SU-DHL-6 (cell line): Measurements from ENCODE around the gene CCDC152.
"Not testable (repeated sequence)": the region's sequence is repeated elsewhere in the genome, so short reads cannot be mapped to it uniquely, and the experiment has no call there.

ENCODE experiments used
- H2AFZ ChIP-seq: fragments of 200-600 bp; sonication (generic); 2 replicates; pipeline ENCODE4 v1.6.1; 2014; ENCODE audit warnings: low read depth, mild to moderate bottlenecking, moderate library complexity, mixed read lengths, antibody characterized with exemption, low read length; ENCODE audit not compliant: severe bottlenecking
- H3F3A ChIP-seq: fragments of 200-600 bp; shearing (Covaris generic); 2 replicates; pipeline ENCODE4 v1.6.0; 2016; ENCODE audit warnings: antibody characterized with exemption, mild to moderate bottlenecking; ENCODE audit not compliant: insufficient read depth
- H3K27ac ChIP-seq: fragments of 200-600 bp; sonication (generic); 2 replicates; pipeline ENCODE4 v1.5.1; 2016; ENCODE audit warnings: low read depth, mild to moderate bottlenecking, low read length, moderate library complexity, mixed read lengths
- H3K27me3 ChIP-seq: fragments of 200-600 bp; sonication (generic), shearing (Covaris generic); 2 replicates; pipeline ENCODE4 v1.6.0; 2014; ENCODE audit warnings: mild to moderate bottlenecking, low read length
- H3K36me3 ChIP-seq: fragments of 200-600 bp; sonication (generic); 2 replicates; pipeline ENCODE4 v1.6.1; 2014; ENCODE audit warnings: mild to moderate bottlenecking, low read length, mixed read lengths
- H3K4me2 ChIP-seq: fragments of 300-600, 200-600 bp; shearing (Covaris generic), sonication (generic); 2 replicates; pipeline ENCODE4 v1.6.0; 2014; ENCODE audit warnings: low read length, low read depth, mild to moderate bottlenecking; ENCODE audit not compliant: poor library complexity, severe bottlenecking
- H3K4me3 ChIP-seq: fragments of 200-600 bp; sonication (generic); 2 replicates; pipeline ENCODE4 v1.5.1; 2014; ENCODE audit warnings: antibody characterized with exemption, low read length, mild to moderate bottlenecking, mixed read lengths; ENCODE audit not compliant: insufficient read depth, poor library complexity, severe bottlenecking
- H3K79me2 ChIP-seq: fragments of 200-600 bp; sonication (generic); 2 replicates; pipeline ENCODE4 v1.6.1; 2014; ENCODE audit warnings: mild to moderate bottlenecking, low read length, moderate library complexity; ENCODE audit not compliant: insufficient read depth
- H3K9ac ChIP-seq: fragments of 200-600 bp; sonication (generic); 2 replicates; pipeline ENCODE4 v1.7.0; 2014; ENCODE audit warnings: mild to moderate bottlenecking, low read length
- H3K9me2 ChIP-seq: fragments of 200-600 bp; sonication (generic); replicated peaks from 2 replicates; pipeline ENCODE4 v1.6.1; 2014; ENCODE audit warnings: low read length; ENCODE audit not compliant: insufficient read depth
- H3K9me3 ChIP-seq: fragments of 200-600 bp; sonication (generic); 2 replicates; pipeline ENCODE4 v1.6.1; 2014; ENCODE audit warnings: low read length, mixed read lengths; ENCODE audit not compliant: insufficient read depth
- H4K20me1 ChIP-seq: fragments of 200-600 bp; sonication (generic); 2 replicates; pipeline ENCODE4 v1.6.1; 2014; ENCODE audit warnings: low read depth, mild to moderate bottlenecking, antibody characterized with exemption, low read length, moderate library complexity, mixed read lengths
- EZH2phosphoT487 ChIP-seq: fragments of 200-600 bp; sonication (generic), shearing (Covaris generic); conservative IDR thresholded peaks from 2 replicates; pipeline ENCODE4 v1.6.1; 2018; ENCODE audit warnings: mild to moderate bottlenecking, antibody characterized with exemption, low read length, moderate library complexity, mixed read lengths
- TF ChIP-seq, protein P1 (sequence below): fragments of 200-600 bp; sonication (generic); IDR thresholded peaks from one replicate; pipeline ENCODE4 v1.5.1; 2017; ENCODE audit warnings: antibody characterized with exemption, mild to moderate bottlenecking, low read length, moderate library complexity; ENCODE audit not compliant: insufficient read depth, poor library complexity, severe bottlenecking

Gene CCDC152

DNA sequence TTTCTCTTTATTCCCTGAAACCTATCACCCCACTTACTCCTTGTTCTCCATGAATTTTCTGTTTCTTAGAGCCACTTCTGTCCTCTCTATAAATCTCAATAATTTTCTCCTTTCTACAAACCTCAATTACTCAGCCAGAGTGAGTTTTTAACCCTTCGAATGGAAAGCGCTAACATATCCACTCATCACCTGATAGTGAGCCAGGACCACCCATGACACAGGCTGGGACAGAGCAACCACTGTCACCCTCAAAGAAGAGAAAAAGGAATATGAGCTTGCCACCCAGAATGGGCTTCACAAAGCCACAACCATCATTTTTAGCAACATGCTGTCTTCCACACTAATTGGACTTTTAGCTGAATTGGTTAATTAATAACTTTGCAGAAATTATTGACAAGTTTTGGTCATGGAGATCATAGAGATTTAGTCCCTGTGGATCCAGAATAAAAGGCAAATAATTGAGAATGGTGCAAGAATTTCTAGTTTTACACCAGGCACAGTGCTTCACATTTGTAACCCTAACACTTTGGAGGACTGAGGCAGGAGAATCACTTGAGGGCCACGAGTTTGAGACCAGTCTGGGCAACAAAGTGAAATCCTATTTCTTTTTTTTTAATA is 87.2 kb downstream of the CCDC152 start:
- Histone ChIP-seq H4K20me1 (no peaks in the 10 kb centered on the region), H3K27ac (no peak overlapping the region), H3K9ac (no peak overlapping the region), H3K27me3 (no peaks in the 10 kb centered on the region), H3K36me3 (no peaks in the 10 kb centered on the region), H3K9me2 (no peaks in the 10 kb centered on the region), H3K4me3 (no peak overlapping the region), H3K9me3 (no peaks in the 10 kb centered on the region), H3K79me2 (no peaks in the 10 kb centered on the region), H3K4me2 (no peak overlapping the region), H2AFZ (no peak overlapping the region), H3F3A (no peaks in the 10 kb centered on the region)
- no peak for TF ChIP-seq EZH2phosphoT487
- TF ChIP-seq, protein P1, sequence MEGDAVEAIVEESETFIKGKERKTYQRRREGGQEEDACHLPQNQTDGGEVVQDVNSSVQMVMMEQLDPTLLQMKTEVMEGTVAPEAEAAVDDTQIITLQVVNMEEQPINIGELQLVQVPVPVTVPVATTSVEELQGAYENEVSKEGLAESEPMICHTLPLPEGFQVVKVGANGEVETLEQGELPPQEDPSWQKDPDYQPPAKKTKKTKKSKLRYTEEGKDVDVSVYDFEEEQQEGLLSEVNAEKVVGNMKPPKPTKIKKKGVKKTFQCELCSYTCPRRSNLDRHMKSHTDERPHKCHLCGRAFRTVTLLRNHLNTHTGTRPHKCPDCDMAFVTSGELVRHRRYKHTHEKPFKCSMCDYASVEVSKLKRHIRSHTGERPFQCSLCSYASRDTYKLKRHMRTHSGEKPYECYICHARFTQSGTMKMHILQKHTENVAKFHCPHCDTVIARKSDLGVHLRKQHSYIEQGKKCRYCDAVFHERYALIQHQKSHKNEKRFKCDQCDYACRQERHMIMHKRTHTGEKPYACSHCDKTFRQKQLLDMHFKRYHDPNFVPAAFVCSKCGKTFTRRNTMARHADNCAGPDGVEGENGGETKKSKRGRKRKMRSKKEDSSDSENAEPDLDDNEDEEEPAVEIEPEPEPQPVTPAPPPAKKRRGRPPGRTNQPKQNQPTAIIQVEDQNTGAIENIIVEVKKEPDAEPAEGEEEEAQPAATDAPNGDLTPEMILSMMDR, result no peak

- not testable (repeated sequence) for H3K27ac ChIP-seq, H3K4me2 ChIP-seq, H3F3A ChIP-seq, H3K27me3 ChIP-seq, H3K9me3 ChIP-seq, H2AFZ ChIP-seq, H3K79me2 ChIP-seq, H3K9me2 ChIP-seq, H3K4me3 ChIP-seq, H3K36me3 ChIP-seq, H3K9ac ChIP-seq, H4K20me1 ChIP-seq
Observed at GRCh38 chr5:42844408-42844807, 87.8 kb downstream of the CCDC152 start.

DNA sequence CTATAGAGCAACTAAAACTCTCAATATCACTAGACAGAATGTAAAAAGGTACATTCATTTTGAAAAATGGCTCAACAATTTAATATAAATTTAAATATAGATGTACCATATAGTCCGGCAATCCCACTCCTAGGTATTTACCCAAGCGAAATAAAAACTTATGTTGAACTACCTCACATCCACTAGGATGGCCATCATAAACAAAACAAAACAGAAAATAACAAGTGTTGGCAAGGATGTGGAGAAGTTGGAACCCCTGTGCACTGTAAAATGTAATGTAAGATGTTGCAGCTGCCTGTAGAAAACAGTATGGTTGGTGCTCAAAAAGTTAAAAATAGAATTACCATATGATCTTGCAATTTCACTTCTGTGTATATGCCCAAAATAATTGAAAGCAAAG is 91.9 kb downstream of the CCDC152 start:
- Histone ChIP-seq H3K4me2 (no peak overlapping the region), H3K79me2 (no peaks in the 10 kb centered on the region), H3F3A (no peaks in the 10 kb centered on the region), H3K36me3 (no peaks in the 10 kb centered on the region), H3K27me3 (no peaks in the 10 kb centered on the region), H3K9me3 (no peaks in the 10 kb centered on the region), H3K27ac (no peak overlapping the region), H3K9ac (no peak overlapping the region), H3K4me3 (no peak overlapping the region), H3K9me2 (no peaks in the 10 kb centered on the region), H4K20me1 (no peaks in the 10 kb centered on the region), H2AFZ (no peak overlapping the region)
- no peak for TF ChIP-seq EZH2phosphoT487
- TF ChIP-seq, protein P1, result no peak

GRCh38 chr5:42851481-42851880 is 94.9 kb downstream of the CCDC152 start:
- TF ChIP-seq, protein P1, result no peak
- no peak for TF ChIP-seq EZH2phosphoT487
- Histone ChIP-seq H3K36me3 (no peaks in the 10 kb centered on the region), H3K27me3 (no peaks in the 10 kb centered on the region), H3F3A (no peaks in the 10 kb centered on the region), H4K20me1 (no peaks in the 10 kb centered on the region), H2AFZ (no peak overlapping the region), H3K4me3 (no peak overlapping the region), H3K79me2 (no peaks in the 10 kb centered on the region), H3K4me2 (no peak overlapping the region), H3K9ac (no peak overlapping the region), H3K9me2 (no peaks in the 10 kb centered on the region), H3K9me3 (no peaks in the 10 kb centered on the region), H3K27ac (no peak overlapping the region)
